DOHH2 (cell line): Measurements from ENCODE around the gene RXRA.

Source experiments
- H3F3A ChIP-seq: fragments of 200-600 bp; sonication (generic), shearing (Covaris generic); 2 replicates; pipeline ENCODE4 v1.6.0; 2016; ENCODE audit warnings: antibody characterized with exemption, mild to moderate bottlenecking; ENCODE audit not compliant: control insufficient read depth, insufficient read depth
- H3K27ac ChIP-seq: fragments of 200-600 bp; sonication (generic); 2 replicates; pipeline ENCODE4 v1.5.1; 2014; ENCODE audit warnings: low read depth, mild to moderate bottlenecking, low read length, moderate library complexity
- H3K27me3 ChIP-seq: fragments of 200-600 bp; sonication (generic); 2 replicates; pipeline ENCODE4 v1.6.1; 2014; ENCODE audit warnings: mild to moderate bottlenecking, low read length, mixed read lengths; ENCODE audit not compliant: control insufficient read depth
- H3K36me3 ChIP-seq: fragments of 200-600 bp; sonication (generic); 2 replicates; pipeline ENCODE4 v1.6.1; 2014; ENCODE audit warnings: mild to moderate bottlenecking, low read length, moderate library complexity, mixed read lengths; ENCODE audit not compliant: control insufficient read depth
- H3K4me1 ChIP-seq: fragments of 200-600 bp; sonication (generic); 2 replicates; pipeline ENCODE4 v1.6.1; 2014; ENCODE audit warnings: mild to moderate bottlenecking, low read length, mixed read lengths; ENCODE audit not compliant: control insufficient read depth
- H3K4me2 ChIP-seq: fragments of 200-600 bp; sonication (generic); 2 replicates; pipeline ENCODE4 v1.6.0; 2014; ENCODE audit warnings: mild to moderate bottlenecking, low read length, moderate library complexity
- H3K4me3 ChIP-seq: fragments of 200-600 bp; sonication (generic); 2 replicates; pipeline ENCODE4 v1.5.1; 2014; ENCODE audit warnings: mild to moderate bottlenecking, low read length, mixed read lengths
- H3K79me2 ChIP-seq: fragments of 200-600 bp; sonication (generic); 2 replicates; pipeline ENCODE4 v1.6.1; 2014; ENCODE audit warnings: mild to moderate bottlenecking, low read length, mixed read lengths; ENCODE audit not compliant: control insufficient read depth
- H3K9me2 ChIP-seq: fragments of 200-600 bp; sonication (generic); replicated peaks from 2 replicates; pipeline ENCODE4 v1.6.1; 2014; ENCODE audit warnings: mild to moderate bottlenecking, low read length, mixed read lengths; ENCODE audit not compliant: control insufficient read depth
- H3K9me3 ChIP-seq: fragments of 200-600 bp; sonication (generic); 2 replicates; pipeline ENCODE4 v1.6.1; 2014; ENCODE audit warnings: antibody characterized with exemption, low read length, mixed read lengths; ENCODE audit not compliant: control insufficient read depth, insufficient read depth
- H4K20me1 ChIP-seq: fragments of 200-600 bp; sonication (generic); 2 replicates; pipeline ENCODE4 v1.6.0; 2014; ENCODE audit warnings: low read depth, mild to moderate bottlenecking, antibody characterized with exemption, low read length, moderate library complexity; ENCODE audit not compliant: control insufficient read depth, insufficient read depth
- CTCF ChIP-seq: fragments of 200-600 bp; sonication (generic); IDR thresholded peaks from one replicate; pipeline ENCODE4 v1.5.1; 2014; ENCODE audit warnings: antibody characterized with exemption, mild to moderate bottlenecking, low read depth, low read length; ENCODE audit not compliant: poor library complexity, severe bottlenecking
- EZH2phosphoT487 ChIP-seq: fragments of 200-600 bp; sonication (generic); IDR thresholded peaks from 2 replicates; pipeline ENCODE4 v1.6.1; 2017; ENCODE audit warnings: borderline replicate concordance, mild to moderate bottlenecking, antibody characterized with exemption, low read length, moderate library complexity, mixed read lengths

Gene RXRA

GRCh38 chr9:134332266-134332665 lies 6.0 kb downstream of the RXRA start:
- Histone ChIP-seq H3K4me1 (no peaks in the 10 kb centered on the region), H3K36me3 (no peaks in the 10 kb centered on the region), H3K27me3 (peaks cover 1% of the 10 kb centered on the region; the same call in 1 of the 2 replicates), H3K27ac (no peak overlapping the region), H3F3A (no peaks in the 10 kb centered on the region), H3K9me2 (no peaks in the 10 kb centered on the region), H3K4me2 (no peak overlapping the region), H3K4me3 (no peak overlapping the region), H3K79me2 (no peaks in the 10 kb centered on the region), H4K20me1 (no peaks in the 10 kb centered on the region), H3K9me3 (no peaks in the 10 kb centered on the region)
- no peak for TF ChIP-seq CTCF
- no peak for TF ChIP-seq EZH2phosphoT487

GRCh38 chr9:134332841-134333233 lies 6.6 kb downstream of the RXRA start:
- Histone ChIP-seq H3K4me1 (no peaks in the 10 kb centered on the region), H3F3A (no peaks in the 10 kb centered on the region), H3K4me2 (no peak overlapping the region), H4K20me1 (no peaks in the 10 kb centered on the region), H3K4me3 (no peak overlapping the region), H3K9me3 (no peaks in the 10 kb centered on the region), H3K27ac (no peak overlapping the region), H3K79me2 (no peaks in the 10 kb centered on the region), H3K36me3 (no peaks in the 10 kb centered on the region), H3K9me2 (no peaks in the 10 kb centered on the region), H3K27me3 (no peaks in the 10 kb centered on the region)
- TF ChIP-seq CTCF (no peak), EZH2phosphoT487 (no peak)

- H3K27me3 ChIP-seq = no peaks in the 10 kb centered on the region
- H3K79me2 ChIP-seq = no peaks in the 10 kb centered on the region
- H3F3A ChIP-seq = no peaks in the 10 kb centered on the region
- no peaks in the 10 kb centered on the region for H4K20me1 ChIP-seq
- no peak overlapping the region for H3K27ac ChIP-seq
- no peak overlapping the region for H3K4me2 ChIP-seq
- no peak overlapping the region for H3K4me3 ChIP-seq
- H3K36me3 ChIP-seq = no peaks in the 10 kb centered on the region
- no peaks in the 10 kb centered on the region for H3K4me1 ChIP-seq
- no peaks in the 10 kb centered on the region for H3K9me2 ChIP-seq
- TF ChIP-seq CTCF (no peak), EZH2phosphoT487 (no peak)
- H3K9me3 ChIP-seq = no peaks in the 10 kb centered on the region
Observed at GRCh38 chr9:134333234-134333873, 7.1 kb downstream of the RXRA start.
